ENCODE data around the gene TMEM272. TPM values are rescaled to one million over a fixed set of nuclear protein-coding genes. Genes with fewer than 3 reads are reported as not detected.
A peak's percentile ranks its signal among the peaks of the same experiment; 100 is the strongest.

Gene TMEM272
- total RNA-seq, 2 experiments from 2014 or later, result 0.15 to 0.28 TPM

GRCh38 chr13:51845574-51846318 lies 769 bp upstream of the TMEM272 start:
- POLR2A ChIA-PET, result no interaction called here
- Mint-ChIP-seq H3K4me3 (no peak overlapping the region), H3K27me3 (peaks cover 16% of the 10 kb centered on the region), H3K9me3 (no peaks in the 10 kb centered on the region), H3K4me1 (peaks cover 8% of the 10 kb centered on the region), H3K27ac (no peak overlapping the region), H3K36me3 (ENCODE audit: low read depth) (no peaks in the 10 kb centered on the region)
- no peak for DNase-seq
- CTCF ChIA-PET, result interaction anchor here (0.9 to 2.8 kb wide), 6 partner anchors 13 to 30 kb away, joined by 3 to 12 read pairs (median 4); no protein-coding TSS in a partner anchor

- H3K36me3 Mint-ChIP-seq (ENCODE audit: low read depth), result no peaks in the 10 kb centered on the region
- H3K27me3 Mint-ChIP-seq, result peaks cover 16% of the 10 kb centered on the region
- POLR2A ChIA-PET, result no interaction called here
- H3K9me3 Mint-ChIP-seq, result no peaks in the 10 kb centered on the region
- H3K4me1 Mint-ChIP-seq, result peaks cover 8% of the 10 kb centered on the region
- H3K4me3 Mint-ChIP-seq, result no peak overlapping the region
- H3K27ac Mint-ChIP-seq, result no peak overlapping the region
- CTCF ChIA-PET, result interaction anchor here (2.8 kb wide), 1 partner anchor 28 kb away, joined by 12 read pairs; no protein-coding TSS in a partner anchor
- DNase-seq, result no peak
Observed at GRCh38 chr13:51843529-51843928, 1.4 kb downstream of the TMEM272 start.

GRCh38 chr13:51841732-51842131 lies 3.2 kb downstream of the TMEM272 start:
- Mint-ChIP-seq H3K4me3 (no peak overlapping the region), H3K9me3 (no peaks in the 10 kb centered on the region), H3K27ac (no peak overlapping the region), H3K36me3 (ENCODE audit: low read depth) (no peaks in the 10 kb centered on the region), H3K4me1 (peaks cover 21% of the 10 kb centered on the region), H3K27me3 (peaks cover 16% of the 10 kb centered on the region)
- POLR2A ChIA-PET, result no interaction called here
- CTCF ChIA-PET, result no interaction called here
- no peak for DNase-seq

- no peak overlapping the region for H3K27ac Mint-ChIP-seq
- H3K4me3 Mint-ChIP-seq, result no peak overlapping the region
- no peaks in the 10 kb centered on the region for H3K9me3 Mint-ChIP-seq
- POLR2A ChIA-PET, result no interaction called here
- CTCF ChIA-PET, result no interaction called here
- H3K27me3 Mint-ChIP-seq, result peaks cover 16% of the 10 kb centered on the region
- no peaks in the 10 kb centered on the region for H3K36me3 Mint-ChIP-seq (ENCODE audit: low read depth)
- DNase-seq, result no peak
- H3K4me1 Mint-ChIP-seq, result peaks cover 25% of the 10 kb centered on the region
Observed at GRCh38 chr13:51840917-51841316, 4.1 kb downstream of the TMEM272 start.

GRCh38 chr13:51839711-51840540 lies 5.1 kb downstream of the TMEM272 start:
- Mint-ChIP-seq H3K36me3 (ENCODE audit: low read depth) (no peaks in the 10 kb centered on the region), H3K27me3 (peaks cover 15% of the 10 kb centered on the region), H3K4me1 (peaks cover 20% of the 10 kb centered on the region), H3K4me3 (no peak overlapping the region), H3K27ac (no peak overlapping the region), H3K9me3 (no peaks in the 10 kb centered on the region)
- CTCF ChIA-PET, result interaction anchor here (1.3 kb wide), 1 partner anchor 8 kb away, joined by 3 read pairs; no protein-coding TSS in a partner anchor
- no peak for DNase-seq
- POLR2A ChIA-PET, result no interaction called here

GRCh38 chr13:51838240-51838846 lies 6.6 kb downstream of the TMEM272 start:
- Mint-ChIP-seq H3K36me3 (ENCODE audit: low read depth) (no peaks in the 10 kb centered on the region), H3K4me1 (peaks cover 19% of the 10 kb centered on the region), H3K4me3 (no peak overlapping the region), H3K27ac (no peak overlapping the region), H3K27me3 (peaks cover 9% of the 10 kb centered on the region), H3K9me3 (no peaks in the 10 kb centered on the region)
- POLR2A ChIA-PET, result interaction anchor here (1.3 kb wide), 1 partner anchor 35 kb away, joined by 3 read pairs; no protein-coding TSS in a partner anchor
- CTCF ChIA-PET, result interaction anchor here (0.6 to 8.1 kb wide), 5 partner anchors 10 to 553 kb away, joined by 3 to 101 read pairs (median 3); no protein-coding TSS in a partner anchor
- no peak for DNase-seq

- ChIA-PET CTCF (interaction anchor here (1.0 to 8.1 kb wide), 4 partner anchors 13 to 39 kb away, joined by 3 to 101 read pairs (median 4); no protein-coding TSS in a partner anchor), POLR2A (no interaction called here)
- Mint-ChIP-seq H3K9me3 (no peaks in the 10 kb centered on the region), H3K4me3 (no peak overlapping the region), H3K27ac (no peak overlapping the region), H3K4me1 (peaks cover 24% of the 10 kb centered on the region), H3K27me3 (peaks cover 13% of the 10 kb centered on the region), H3K36me3 (ENCODE audit: low read depth) (no peaks in the 10 kb centered on the region)
- no peak for DNase-seq
Observed at GRCh38 chr13:51837016-51837415, 8.0 kb downstream of the TMEM272 start.

GRCh38 chr13:51834581-51835171 lies 10.3 kb downstream of the TMEM272 start:
- H3K27me3 Mint-ChIP-seq, result peaks cover 8% of the 10 kb centered on the region
- no peak overlapping the region for H3K4me3 Mint-ChIP-seq
- no peaks in the 10 kb centered on the region for H3K9me3 Mint-ChIP-seq
- peaks cover 24% of the 10 kb centered on the region for H3K4me1 Mint-ChIP-seq
- no peak for DNase-seq
- ChIA-PET CTCF (interaction anchor here (1.0 to 8.1 kb wide), 4 partner anchors 10 to 24 kb away, joined by 3 to 101 read pairs (median 5); partner anchors contain the start of gene TMEM272), POLR2A (interaction anchor here (1.3 to 1.6 kb wide), 2 partner anchors 9 to 13 kb away, joined by 3 to 4 read pairs; no protein-coding TSS in a partner anchor)
- no peaks in the 10 kb centered on the region for H3K36me3 Mint-ChIP-seq (ENCODE audit: low read depth)
- H3K27ac Mint-ChIP-seq, result no peak overlapping the region

GRCh38 chr13:51833980-51834379 lies 11.0 kb downstream of the TMEM272 start:
- H3K4me3 Mint-ChIP-seq, result no peak overlapping the region
- peaks cover 8% of the 10 kb centered on the region for H3K27me3 Mint-ChIP-seq
- no peaks in the 10 kb centered on the region for H3K36me3 Mint-ChIP-seq (ENCODE audit: low read depth)
- CTCF ChIA-PET, result interaction anchor here (1.0 to 8.1 kb wide), 4 partner anchors 11 to 23 kb away, joined by 3 to 101 read pairs (median 5); partner anchors contain the start of gene TMEM272
- peaks cover 24% of the 10 kb centered on the region for H3K4me1 Mint-ChIP-seq
- no peaks in the 10 kb centered on the region for H3K9me3 Mint-ChIP-seq
- POLR2A ChIA-PET, result interaction anchor here (1.6 kb wide), 1 partner anchor 12 kb away, joined by 4 read pairs; no protein-coding TSS in a partner anchor
- no peak overlapping the region for H3K27ac Mint-ChIP-seq
- no peak for DNase-seq

GRCh38 chr13:51832471-51833152 lies 12.4 kb downstream of the TMEM272 start:
- H3K4me3 Mint-ChIP-seq, result no peak overlapping the region
- no peak overlapping the region for H3K27ac Mint-ChIP-seq
- CTCF ChIA-PET, result interaction anchor here (0.8 to 8.1 kb wide), 7 partner anchors 11 to 398 kb away, joined by 3 to 101 read pairs (median 5); no protein-coding TSS in a partner anchor
- peaks cover 8% of the 10 kb centered on the region for H3K27me3 Mint-ChIP-seq
- H3K9me3 Mint-ChIP-seq, result no peaks in the 10 kb centered on the region
- POLR2A ChIA-PET, result interaction anchor here (1.7 kb wide), 1 partner anchor 18 kb away, joined by 10 read pairs; no protein-coding TSS in a partner anchor
- DNase-seq, result peak; percentile 57
- H3K36me3 Mint-ChIP-seq (ENCODE audit: low read depth), result no peaks in the 10 kb centered on the region
- peaks cover 22% of the 10 kb centered on the region for H3K4me1 Mint-ChIP-seq

GRCh38 chr13:51831519-51831918 lies 13.5 kb downstream of the TMEM272 start:
- Mint-ChIP-seq H3K9me3 (no peaks in the 10 kb centered on the region), H3K36me3 (ENCODE audit: low read depth) (no peaks in the 10 kb centered on the region), H3K27ac (no peak overlapping the region), H3K27me3 (peaks cover 8% of the 10 kb centered on the region), H3K4me3 (no peak overlapping the region), H3K4me1 (peaks cover 22% of the 10 kb centered on the region)
- POLR2A ChIA-PET, result interaction anchor here (1.7 kb wide), 1 partner anchor 17 kb away, joined by 10 read pairs; no protein-coding TSS in a partner anchor
- CTCF ChIA-PET, result interaction anchor here (0.6 to 8.1 kb wide), 7 partner anchors 10 to 548 kb away, joined by 3 to 101 read pairs (median 5); no protein-coding TSS in a partner anchor
- DNase-seq, result no peak

- DNase-seq, result no peak
- no peaks in the 10 kb centered on the region for H3K36me3 Mint-ChIP-seq (ENCODE audit: low read depth)
- H3K27me3 Mint-ChIP-seq, result peaks cover 8% of the 10 kb centered on the region
- H3K4me3 Mint-ChIP-seq, result no peak overlapping the region
- H3K4me1 Mint-ChIP-seq, result peaks cover 38% of the 10 kb centered on the region
- POLR2A ChIA-PET, result interaction anchor here (1.1 kb wide), 1 partner anchor 378 kb away, joined by 3 read pairs; no protein-coding TSS in a partner anchor
- H3K9me3 Mint-ChIP-seq, result no peaks in the 10 kb centered on the region
- no peak overlapping the region for H3K27ac Mint-ChIP-seq
- CTCF ChIA-PET, result interaction anchor here (1.1 to 3.0 kb wide), 4 partner anchors 9 to 21 kb away, joined by 3 to 15 read pairs (median 4); no protein-coding TSS in a partner anchor
Observed at GRCh38 chr13:51829568-51829899, 15.4 kb downstream of the TMEM272 start.
